NCI-H524 (cell line): ENCODE data around the gene TECR.
"Not testable (repeated sequence)": the region's sequence is repeated elsewhere in the genome, so short reads cannot be mapped to it uniquely, and the experiment has no call there.

Experiments used
- DNase-seq, 2 experiments: peaks; one replicate each; lab custom pipeline; 2025; lab: John Stamatoyannopoulos, UW

The TECR gene

DNA sequence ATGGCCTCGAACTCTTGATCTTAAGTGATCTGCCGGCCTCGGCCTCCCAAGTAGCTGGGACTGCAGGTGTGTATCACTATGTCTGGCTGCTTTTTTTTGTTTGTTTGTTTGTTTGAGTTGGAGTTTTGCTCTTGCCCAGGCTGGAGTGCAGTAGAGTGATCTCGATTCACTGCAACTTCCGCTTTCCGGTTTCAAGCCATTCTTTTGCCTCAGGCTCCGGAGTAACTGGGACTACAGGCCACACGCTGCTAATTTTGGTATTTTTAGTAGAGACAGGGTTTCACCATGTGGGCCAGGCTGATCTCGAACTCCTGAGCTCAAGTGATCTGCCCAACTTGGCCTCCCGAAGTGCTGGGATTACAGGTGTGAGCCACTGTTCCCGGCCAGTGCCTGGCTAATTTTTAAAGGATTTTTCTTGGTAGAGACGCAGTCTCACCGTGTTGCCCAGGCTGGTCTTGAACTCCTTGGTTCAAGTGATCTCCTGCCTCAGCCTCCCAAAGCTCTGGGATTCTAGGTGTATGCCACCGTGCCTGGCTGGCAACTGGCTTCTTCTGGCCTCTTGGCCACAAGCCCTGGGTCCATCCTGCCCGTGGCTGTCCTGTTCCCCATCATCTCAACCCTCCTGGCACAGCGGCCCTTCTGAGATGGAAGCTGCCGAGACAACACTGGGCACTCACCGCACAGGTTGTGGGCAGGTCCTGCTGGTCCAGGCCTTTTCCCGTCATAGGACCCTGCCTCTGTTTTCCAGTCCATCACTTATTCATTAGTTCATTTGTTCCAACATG, 11.5 kb downstream of the TECR start:
- no peak for DNase-seq

DNA sequence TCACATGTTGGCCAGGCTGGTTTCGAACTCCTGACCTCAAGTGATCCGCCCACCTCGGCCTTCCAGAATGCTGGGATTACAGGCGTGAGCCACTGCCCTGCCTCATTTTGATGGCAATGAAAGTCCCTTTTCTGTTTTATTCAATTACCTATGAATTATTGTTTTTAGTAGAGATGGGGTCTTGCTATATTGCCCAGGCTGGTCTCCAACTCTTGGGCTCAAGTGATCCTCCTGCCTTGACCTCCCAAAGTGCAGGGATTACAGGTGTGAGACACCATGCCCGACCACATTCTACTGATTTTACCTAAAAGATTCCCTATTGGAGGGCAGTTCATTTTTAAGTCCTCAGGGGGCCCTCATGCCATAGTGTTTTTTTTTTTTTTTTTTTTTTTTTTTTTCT, 12.6 kb downstream of the TECR start:
- DNase-seq, result not testable (repeated sequence)

- no peak for DNase-seq
Observed at GRCh38 chr19:14542711-14543328, 13.4 kb downstream of the TECR start.

GRCh38 chr19:14544047-14544446, 14.7 kb downstream of the TECR start:
- DNase-seq, result no peak

DNA sequence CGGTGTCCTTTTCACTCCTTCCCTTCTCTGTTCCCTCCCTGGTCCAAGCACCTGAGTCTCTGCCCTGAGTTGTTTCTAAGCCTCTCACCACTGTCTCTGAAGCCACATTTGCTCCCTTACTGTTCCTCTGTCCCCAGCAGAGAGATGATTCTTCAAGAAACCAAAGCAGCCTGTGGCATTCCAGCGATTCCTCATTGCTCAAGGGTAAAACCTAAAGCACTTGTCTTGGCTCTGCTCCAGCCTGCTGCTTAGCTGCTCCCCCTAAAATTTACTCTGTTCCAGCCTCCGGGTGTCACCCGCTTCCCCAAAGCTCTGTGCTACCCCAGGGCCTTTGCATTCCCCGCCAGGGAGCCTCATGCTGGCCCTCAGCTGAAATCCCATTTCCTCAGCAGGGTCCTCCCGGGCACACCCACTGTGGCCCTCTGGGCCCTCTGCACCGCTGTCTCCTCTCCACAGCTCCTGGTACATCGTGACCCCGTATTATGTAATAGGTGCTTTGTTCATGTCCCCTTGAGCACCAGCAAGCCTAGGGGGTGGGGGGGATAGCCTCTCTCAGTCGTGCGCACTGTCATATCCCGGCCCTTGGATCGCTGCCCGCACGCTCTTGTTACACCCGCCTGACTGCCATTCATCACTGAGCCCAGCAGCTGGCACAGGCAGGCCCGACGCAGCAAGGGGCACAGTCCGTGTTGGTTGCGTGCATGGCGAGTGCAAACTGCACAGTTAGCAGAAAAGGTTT, 15.8 kb downstream of the TECR start:
- DNase-seq, result peak in 1 of 2 experiments; percentile 32

DNA sequence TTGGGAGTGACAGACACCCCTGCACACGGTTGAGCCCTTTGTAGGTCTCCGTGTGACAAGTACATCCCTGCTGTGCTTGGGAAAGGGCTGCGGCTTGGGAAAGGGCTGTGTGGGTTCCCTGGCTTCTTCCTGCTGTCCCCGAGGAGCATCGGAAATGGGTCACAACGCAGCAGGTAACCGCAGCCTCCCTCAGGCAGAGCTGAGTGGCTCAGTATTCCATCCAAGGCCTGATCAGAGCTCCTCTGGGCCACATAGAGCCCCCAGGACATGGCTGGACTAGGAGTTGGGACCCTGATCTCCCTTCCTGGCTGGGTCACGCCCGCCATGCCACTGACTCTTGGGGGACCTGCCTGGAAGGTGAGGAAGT, 16.3 kb downstream of the TECR start:
- no peak for DNase-seq

DNA sequence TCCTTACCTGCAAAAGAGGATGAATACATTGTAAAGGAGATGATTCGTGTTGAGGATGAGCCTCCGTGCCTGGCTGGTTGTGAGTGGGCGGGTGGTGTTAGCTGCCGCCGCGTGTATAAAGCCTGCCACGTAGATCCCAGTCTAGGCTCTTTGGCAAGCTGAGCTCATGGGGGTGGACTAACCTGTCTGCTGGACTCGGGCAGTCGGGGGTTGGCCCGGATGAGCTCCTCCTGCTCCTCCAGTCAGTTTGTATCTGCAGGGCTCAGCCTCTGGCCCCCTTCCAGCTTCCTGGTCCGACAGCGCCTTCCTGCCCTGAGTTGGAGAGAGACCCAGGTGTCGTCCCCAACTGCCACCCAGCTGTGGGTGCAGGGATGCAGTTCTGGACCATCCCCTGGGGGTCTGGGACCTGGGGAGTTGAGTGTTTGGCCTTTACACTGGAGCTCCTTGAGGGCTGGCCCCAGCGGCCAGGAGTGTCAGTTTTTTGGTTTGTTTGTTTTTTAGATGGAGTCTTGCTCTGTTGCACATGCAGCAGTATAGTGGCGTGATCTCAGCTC, 20.9 kb downstream of the TECR start:
- DNase-seq, result no peak

DNA sequence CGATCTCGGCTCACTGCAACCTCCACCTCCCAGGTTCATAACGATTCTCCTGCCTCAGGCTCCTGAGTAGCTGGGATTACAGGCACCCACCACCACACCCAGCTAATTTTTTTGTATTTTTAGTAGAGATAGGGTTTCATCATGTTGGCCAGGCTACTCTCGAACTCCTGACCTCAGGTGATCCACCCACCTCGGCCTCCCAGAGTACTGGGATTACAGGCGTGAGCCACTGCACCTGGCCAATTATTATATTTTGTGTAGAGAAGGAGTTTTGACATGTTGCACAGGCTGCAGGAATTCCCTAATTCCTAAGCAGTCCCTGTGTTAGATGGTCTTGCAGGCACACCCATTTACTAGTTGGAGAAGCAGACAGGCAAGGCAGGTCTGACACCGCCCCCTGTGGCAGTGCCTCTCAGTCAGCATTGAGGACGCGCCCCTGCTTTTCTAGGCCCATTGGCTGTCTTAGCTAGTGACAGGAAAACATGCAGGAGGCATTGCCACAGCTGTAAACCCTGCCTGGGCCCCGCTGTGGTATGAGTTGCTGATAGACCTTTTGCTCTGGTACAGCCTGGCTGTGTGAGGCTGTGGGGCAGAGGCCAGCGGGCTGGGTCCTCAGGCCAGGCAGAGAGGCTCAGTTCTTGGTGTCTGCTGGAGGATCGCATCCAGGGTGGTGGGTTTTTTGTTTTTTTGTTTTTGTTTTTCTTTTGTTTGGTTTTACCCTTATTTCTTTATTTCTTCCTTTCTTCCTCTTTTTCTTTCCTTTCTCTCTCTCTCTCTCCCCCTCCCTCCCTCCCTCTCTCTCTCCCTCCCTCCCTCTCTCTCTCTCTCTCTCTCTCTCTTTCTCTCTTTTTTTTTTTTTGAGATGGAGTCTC, 22.0 kb downstream of the TECR start:
- not testable (repeated sequence) for DNase-seq

DNA sequence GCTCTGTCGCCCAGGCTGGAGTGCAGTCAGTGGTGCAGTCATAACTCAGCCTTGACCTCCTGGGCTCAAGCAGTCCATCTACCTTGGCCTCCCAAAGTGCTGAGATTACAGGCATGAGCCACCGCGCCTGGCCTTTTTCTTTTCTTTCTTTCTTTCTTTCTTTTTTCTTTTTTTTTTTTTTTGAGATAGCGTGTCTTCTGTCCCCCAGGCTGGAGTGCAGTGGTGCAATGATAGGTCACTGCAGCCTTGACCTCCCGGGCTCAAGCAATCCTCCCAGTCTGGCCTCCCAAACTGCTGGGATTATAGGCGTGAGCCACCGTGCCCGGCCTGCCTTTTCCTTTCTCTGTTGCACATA, 22.6 kb downstream of the TECR start:
- not testable (repeated sequence) for DNase-seq

- DNase-seq, result no peak
Observed at GRCh38 chr19:14553042-14553938, 23.9 kb downstream of the TECR start.

DNA sequence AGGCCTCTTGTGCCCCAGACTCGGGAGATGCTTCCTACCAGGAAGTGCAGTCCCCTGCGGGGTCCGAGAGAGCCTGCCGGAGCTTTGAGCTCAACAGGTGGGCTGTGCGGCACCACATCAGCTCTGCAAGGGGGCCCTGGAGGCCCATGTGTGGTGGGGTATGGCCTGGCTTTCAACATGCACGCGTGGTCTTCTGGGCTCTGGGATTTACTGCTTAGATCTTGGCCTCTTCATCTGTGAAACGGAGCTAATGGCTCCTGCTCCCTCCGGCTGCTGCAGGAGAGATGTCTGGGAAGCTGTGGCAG, 24.5 kb downstream of the TECR start:
- DNase-seq, result no peak

DNA sequence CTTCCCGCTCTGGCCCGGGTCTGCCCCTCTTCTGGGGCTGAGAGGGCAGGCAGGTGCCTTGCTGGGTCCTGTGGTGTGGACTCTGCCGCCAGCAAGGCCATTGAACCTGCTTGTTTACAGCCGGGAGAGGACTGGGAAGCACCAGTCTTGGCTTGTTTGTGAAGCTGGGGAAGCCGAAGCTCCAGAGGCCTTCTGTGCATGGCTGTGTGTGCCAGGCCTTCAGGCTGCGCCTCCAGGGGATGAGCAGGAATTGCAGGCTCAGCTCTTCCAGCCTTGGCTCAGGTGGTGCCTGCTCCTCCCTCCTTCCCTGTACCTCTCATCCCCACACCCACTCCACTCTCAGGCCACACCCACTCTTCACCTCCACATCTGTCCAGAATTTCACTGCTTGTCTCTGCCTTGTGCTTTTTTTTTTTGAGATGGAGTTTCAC, 25.0 kb downstream of the TECR start:
- DNase-seq, result peak; percentile 31 to 66

DNA sequence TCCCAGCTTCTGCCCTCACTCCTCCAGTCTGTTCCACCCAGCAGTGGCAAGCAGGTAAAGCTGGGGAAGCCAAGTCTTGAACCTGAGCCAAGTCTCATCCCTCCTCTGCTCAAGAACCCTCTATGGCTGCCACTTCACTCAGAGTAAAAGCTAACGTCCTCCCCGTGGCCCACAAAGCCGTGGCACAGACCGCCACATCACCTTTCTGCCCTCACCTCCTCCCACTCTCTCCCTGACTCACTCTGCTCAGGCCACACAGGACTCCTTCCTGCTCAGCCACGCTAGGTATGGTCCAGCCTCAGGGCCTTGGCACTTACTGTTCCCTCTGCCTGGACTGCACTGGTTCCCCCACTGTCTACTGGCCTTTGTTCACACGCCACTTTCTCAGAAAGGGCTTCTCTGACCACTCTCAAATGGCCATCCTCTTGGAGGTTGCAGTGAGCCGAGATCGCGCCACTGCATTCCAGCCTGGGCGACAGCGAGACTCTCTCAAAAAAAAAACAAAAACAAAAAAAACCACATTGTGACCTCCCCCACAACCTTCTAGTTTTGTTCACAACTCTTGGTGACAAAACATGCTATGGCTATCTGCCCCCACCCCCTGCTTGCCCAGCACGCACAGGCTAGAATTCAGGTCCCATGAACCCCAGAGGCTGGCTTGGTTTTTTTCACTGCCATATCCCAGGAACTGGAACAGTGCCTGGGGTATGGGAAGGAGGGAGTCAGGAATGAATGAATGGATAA, 26.7 kb downstream of the TECR start:
- no peak for DNase-seq

- peak; percentile 33 to 47 for DNase-seq
Observed at GRCh38 chr19:14556662-14557188, 27.3 kb downstream of the TECR start.

DNA sequence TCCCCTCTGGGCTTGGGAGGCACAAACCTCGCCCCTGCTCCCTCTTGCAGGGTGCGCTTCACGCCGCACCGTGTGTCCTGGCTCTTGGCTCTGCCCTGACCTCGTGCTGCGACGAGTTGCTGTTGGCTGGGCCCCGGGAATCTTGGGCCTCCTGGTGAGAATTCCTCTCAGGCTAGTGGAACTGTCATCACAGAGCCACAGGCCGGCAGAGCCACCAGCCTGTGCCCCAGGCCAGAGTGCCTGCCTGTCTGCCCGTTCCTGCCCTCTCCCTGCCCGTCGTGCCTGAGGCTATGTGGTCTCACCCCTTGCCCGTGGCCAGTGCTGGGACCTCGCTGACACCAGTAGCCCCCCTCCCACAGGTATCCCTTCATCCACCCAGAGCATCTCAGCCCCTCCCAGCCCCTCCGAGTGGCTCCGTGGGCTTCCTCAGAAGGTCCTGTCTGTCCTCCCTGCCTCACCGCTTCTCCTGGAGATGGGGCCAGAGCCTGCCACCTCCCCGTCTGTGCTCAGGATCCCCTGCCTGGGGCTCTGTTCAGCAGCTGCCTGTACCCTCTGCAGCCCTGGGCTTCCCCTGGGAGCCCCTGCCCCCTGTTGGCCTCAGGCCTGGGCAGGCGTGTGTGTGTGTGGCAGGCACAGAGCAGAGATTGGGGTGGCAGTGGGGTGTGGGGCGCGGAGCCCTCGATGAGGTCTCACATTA, 29.1 kb downstream of the TECR start:
- no peak for DNase-seq

DNA sequence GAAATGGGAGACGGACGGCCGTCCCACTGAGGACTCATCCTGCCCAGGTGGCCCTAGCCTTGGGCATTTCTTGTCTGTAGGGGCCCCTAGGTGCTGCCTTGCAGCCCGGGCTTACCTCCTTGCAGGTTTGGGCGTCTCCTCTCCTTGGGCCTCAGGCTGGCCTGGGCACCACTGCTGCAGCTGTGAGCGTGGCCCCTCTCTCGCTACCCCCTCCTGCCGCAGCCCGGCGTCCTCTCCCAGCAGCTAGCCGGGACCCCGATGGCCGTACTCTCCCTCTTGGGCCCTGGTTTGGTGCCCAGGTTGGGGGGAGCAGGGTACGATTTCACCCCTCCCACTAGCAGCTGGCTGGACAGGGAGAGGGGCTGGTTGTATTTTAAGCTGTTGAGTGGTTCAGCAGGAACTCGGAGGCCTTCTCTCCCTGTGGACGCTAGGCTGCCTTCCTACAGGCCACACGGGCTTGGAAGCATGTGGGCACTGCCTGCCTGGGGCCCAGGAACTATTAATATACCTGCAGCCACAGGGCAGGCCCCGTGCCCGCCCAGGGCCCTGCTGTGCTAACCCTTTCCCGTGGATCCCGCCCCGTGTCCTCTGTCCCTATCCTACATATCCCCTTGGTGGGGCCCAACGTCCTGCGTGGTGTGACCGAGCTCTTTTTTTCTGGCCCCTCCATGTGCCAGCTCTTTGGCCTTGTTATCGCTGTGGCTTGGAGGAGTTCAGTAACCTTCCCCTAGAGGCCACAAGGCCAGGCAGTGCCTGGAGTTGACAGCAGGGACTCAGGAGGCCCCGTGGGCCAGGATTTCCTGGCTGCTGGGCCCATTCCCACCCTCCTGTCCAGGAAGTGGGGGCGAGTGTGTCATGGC, 30.8 kb downstream of the TECR start:
- no peak for DNase-seq

DNA sequence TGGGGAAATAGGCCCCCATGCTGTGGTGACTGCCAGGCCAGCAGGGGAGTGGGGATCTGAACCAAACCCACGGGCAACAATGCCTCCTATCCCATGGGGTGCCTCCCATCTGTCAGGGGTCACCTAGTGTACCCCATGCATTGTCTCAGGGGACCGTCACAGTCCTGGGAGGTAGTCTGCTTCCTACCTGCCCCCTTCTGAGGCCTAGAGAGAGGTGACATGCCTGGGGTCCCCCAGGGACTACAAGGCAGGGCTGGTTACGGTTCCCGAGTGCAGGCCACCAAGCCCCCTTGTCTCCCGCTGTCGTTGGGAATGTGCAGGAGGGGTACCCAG, 31.3 kb downstream of the TECR start:
- no peak for DNase-seq

DNA sequence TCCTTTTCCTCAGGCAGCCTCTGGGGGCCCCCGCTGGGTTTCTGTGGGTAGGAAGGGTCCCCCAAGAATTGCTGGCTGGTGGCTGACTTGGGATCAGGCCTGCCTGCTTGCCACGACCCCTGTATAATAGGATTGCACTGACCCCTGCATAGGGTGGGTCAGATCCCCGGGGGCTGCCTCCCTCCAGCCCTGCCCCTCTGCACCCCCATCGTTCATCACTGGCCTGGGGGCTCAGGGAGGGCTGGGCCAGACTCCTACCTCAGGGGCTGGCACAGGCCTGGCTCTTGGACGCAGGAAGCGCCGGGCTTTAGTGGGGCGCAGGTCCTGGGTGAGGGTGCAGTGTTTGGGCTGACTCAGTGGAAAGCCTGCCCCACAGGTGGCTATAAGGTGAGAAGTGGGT, 31.9 kb downstream of the TECR start:
- DNase-seq, result no peak
